ENCODE measurements around the gene TSPY8.
"Not testable (repeated sequence)": the region's sequence is repeated elsewhere in the genome, so short reads cannot be mapped to it uniquely, and the experiment has no call there.

TSPY8 gene, protein sequence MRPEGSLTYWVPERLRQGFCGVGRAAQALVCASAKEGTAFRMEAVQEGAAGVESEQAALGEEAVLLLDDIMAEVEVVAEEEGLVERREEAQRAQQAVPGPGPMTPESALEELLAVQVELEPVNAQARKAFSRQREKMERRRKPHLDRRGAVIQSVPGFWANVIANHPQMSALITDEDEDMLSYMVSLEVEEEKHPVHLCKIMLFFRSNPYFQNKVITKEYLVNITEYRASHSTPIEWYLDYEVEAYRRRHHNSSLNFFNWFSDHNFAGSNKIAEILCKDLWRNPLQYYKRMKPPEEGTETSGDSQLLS

DNA sequence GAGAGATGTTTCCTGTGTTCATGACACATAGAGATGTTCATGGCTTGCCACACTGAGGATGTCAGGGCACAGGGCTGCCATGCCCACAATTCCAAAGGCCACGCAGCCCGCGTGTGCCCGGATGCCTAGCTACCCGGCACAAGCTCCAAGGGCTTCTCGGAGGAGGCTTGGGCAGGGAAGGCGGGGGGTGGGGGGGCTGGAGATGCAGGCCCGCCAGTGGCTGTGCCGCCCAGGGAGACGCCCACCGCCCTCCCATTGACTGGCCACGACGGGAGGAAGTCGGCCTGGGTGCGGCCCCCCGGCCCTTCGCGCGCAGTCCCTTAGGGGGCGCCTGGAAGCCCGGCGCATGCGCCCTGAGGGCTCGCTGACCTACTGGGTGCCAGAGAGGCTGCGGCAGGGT, at the start of gene TSPY8:
Gene TSPY8, plus strand, starts transcription at position 301 of the 400 bp plus-strand sequence. Its CDS starts 46 bp downstream, at position 347.
- not testable (repeated sequence) for FAIRE-seq

DNA sequence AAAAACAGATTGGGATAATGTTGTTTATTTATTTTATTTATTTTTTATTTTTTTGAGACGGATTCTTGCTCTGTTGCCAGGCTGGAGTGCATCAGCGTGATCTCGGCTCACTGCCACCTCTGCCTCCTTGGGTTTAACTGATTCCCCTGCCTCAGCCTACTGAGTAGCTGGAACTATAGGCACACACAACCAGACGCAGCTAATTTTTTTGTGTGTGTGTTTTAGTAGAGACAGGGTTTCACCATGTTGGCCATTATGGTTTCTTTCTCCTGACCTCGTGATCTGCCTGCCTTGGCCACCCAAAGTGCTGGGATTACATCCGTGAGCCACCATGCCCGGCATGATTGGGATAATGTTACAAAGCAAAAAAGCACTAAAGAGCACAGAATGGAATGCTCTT, 36.6 kb upstream of the TSPY8 start:
- no peak for FAIRE-seq

DNA sequence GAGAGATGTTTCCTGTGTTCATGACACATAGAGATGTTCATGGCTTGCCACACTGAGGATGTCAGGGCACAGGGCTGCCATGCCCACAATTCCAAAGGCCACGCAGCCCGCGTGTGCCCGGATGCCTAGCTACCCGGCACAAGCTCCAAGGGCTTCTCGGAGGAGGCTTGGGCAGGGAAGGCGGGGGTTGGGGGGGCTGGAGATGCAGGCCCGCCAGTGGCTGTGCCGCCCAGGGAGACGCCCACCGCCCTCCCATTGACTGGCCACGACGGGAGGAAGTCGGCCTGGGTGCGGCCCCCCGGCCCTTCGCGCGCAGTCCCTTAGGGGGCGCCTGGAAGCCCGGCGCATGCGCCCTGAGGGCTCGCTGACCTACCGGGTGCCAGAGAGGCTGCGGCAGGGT, 20.4 kb upstream of the TSPY8 start, which contains the start of gene TSPY4:
Gene TSPY4, plus strand, starts transcription at position 301 of the 400 bp plus-strand sequence. Its CDS starts 46 bp downstream, at position 347.
- FAIRE-seq: not testable (repeated sequence)

DNA sequence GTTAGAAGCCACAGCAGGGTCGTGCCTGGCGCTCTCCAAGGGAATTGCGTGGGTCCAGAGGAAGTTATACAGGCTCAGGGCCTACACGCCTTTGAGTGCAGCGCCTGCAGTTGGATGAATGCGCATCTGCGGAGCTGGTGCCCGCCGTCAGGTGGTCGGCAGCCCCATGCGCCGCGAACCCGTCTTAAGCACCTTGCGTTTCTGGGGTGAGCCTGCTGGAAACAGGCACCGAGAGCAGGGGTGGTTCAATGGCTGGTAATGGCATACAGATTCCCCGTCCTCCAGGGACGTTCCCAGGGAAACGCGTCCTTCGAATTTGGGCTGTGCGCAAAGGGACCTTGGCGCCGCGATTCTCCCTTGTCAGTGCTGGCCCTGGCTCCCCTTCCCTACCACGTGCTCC, 38.9 kb downstream of the TSPY8 start:
- FAIRE-seq: not testable (repeated sequence)

DNA sequence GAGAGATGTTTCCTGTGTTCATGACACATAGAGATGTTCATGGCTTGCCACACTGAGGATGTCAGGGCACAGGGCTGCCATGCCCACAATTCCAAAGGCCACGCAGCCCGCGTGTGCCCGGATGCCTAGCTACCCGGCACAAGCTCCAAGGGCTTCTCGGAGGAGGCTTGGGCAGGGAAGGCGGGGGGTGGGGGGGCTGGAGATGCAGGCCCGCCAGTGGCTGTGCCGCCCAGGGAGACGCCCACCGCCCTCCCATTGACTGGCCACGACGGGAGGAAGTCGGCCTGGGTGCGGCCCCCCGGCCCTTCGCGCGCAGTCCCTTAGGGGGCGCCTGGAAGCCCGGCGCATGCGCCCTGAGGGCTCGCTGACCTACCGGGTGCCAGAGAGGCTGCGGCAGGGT, 40.5 kb downstream of the TSPY8 start, which contains the start of gene TSPY3:
Gene TSPY3, plus strand, starts transcription at position 301 of the 400 bp plus-strand sequence. Its CDS starts 46 bp downstream, at position 347.
- not testable (repeated sequence) for FAIRE-seq

Measured in TTC549 (cell line).